Measurements from ENCODE around the gene MAGOHB. TPM values are rescaled to one million over a fixed set of nuclear protein-coding genes. Genes with fewer than 3 reads are reported as not detected.

MAGOHB gene
- total and polyA plus RNA-seq, 2 of the 4 experiments (the other 2 are of a cell fraction): 6.3 to 20.3 TPM

GRCh38 chr12:10636611-10637010, 23.2 kb upstream of the MAGOHB start:
- Histone ChIP-seq H3K79me1 (ENCODE audit: low read depth in 1 of 2, low read length in 2 of 2) (no peaks in the 10 kb centered on the region), H3K14ac (replicated peaks; ENCODE audit: low read depth, low read length) (no peak overlapping the region), H2BK120ac (ENCODE audit: low read depth, low read length) (no peak overlapping the region), H2BK5ac (ENCODE audit: low read depth, low read length, poor library complexity, severe bottlenecking) (no peak overlapping the region), H4K91ac (ENCODE audit: insufficient read depth, low read depth, low read length) (no peak overlapping the region), H3K27me3 (ENCODE audit: control insufficient read depth, insufficient read depth, low read length) (no peaks in the 10 kb centered on the region), H2AK5ac (ENCODE audit: low read depth, low read length) (no peak overlapping the region; the same call in 1 of the 2 replicates), H2BK15ac (ENCODE audit: low read depth, low read length) (peak overlapping the region; percentile 43; the same call in 1 of the 3 replicates), H3K56ac (ENCODE audit: extremely low read depth, insufficient read depth, low read length) (no peak overlapping the region), H3K9me1 (ENCODE audit: insufficient read depth, low read length) (peaks cover 3% of the 10 kb centered on the region; the same call in 1 of the 2 replicates), H3K9me3 (ENCODE audit: control insufficient read depth, insufficient read depth, low read length) (no peaks in the 10 kb centered on the region), H2AFZ (replicated peaks; ENCODE audit: low read length, poor library complexity) (no peak overlapping the region), H3K23ac (ENCODE audit: low read depth, low read length) (no peak overlapping the region), H4K8ac (ENCODE audit: low read depth in 2 of 2, low read length in 2 of 2) (no peak overlapping the region), H3K4me2 (ENCODE audit: low read depth, low read length) (no peak overlapping the region), H3K18ac (ENCODE audit: low read depth, low read length) (peak overlapping the region; percentile 35; the same call in 1 of the 2 replicates), H3K4me3 (ENCODE audit: insufficient read depth, low read depth, low read length) (no peak overlapping the region), H3K4ac (ENCODE audit: low read depth, low read length) (0 out of 2 replicates have a peak overlapping the region, but pooled peaks have one; percentile 17), H3K27ac (ENCODE audit: insufficient read depth, low read length) (no peak overlapping the region), H2BK20ac (ENCODE audit: low read depth, low read length) (peak overlapping the region; percentile 57; the same call in 1 of the 2 replicates), H3K36me3 (ENCODE audit: control insufficient read depth, insufficient read depth, low read length) (no peaks in the 10 kb centered on the region), H4K5ac (ENCODE audit: low read depth, low read length) (no peak overlapping the region; the same call in 1 of the 2 replicates), H2AK9ac (replicated peaks; ENCODE audit: low read depth, low read length, poor library complexity) (no peak overlapping the region), H4K20me1 (ENCODE audit: insufficient read depth, low read length) (no peaks in the 10 kb centered on the region), H3K9ac (ENCODE audit: low read depth, low read length) (no peak overlapping the region), H3K4me1 (ENCODE audit: control insufficient read depth, insufficient read depth, low read length) (peaks cover 11% of the 10 kb centered on the region; the same call in 1 of the 2 replicates)
- POLR2A ChIA-PET (ENCODE audit: unreplicated experiment): no interaction called here
- no TSS peak for BruUV-seq (replicated peaks)
- dilution Hi-C loops (cut with HindIII; ENCODE audit: low sequenced_read_pairs, unreplicated experiment): no loop called here
- DNase-seq (no peak), ATAC-seq (ENCODE audit: low read depth) (no peak)
- CTCF ChIA-PET: no interaction called here
- intact Hi-C loops (cut with micrococcal nuclease): no loop called here
- in situ Hi-C loops (cut with MboI; ENCODE audit: low sequenced_read_pairs): no loop called here
- WGBS, 2 experiments (ENCODE audit: extremely low coverage in 2 of 2, insufficient read length in 1 of 2): 100% methylated on average over 1 of the region's 6 CpGs; no CpG with 5 or more reads in 1 of the 2 experiments
- TF ChIP-seq RAD21 (IDR thresholded peaks at IDR 0.05; ENCODE audit: low read length) (no peak), BHLHE40 (IDR thresholded peaks at IDR 0.05; ENCODE audit: low read depth, low read length) (no peak), SMC3 (IDR thresholded peaks at IDR 0.05; ENCODE audit: low read depth, low read length) (no peak), USF2 (IDR thresholded peaks at IDR 0.05; ENCODE audit: low read depth, low read length) (no peak), MAFK (IDR thresholded peaks at IDR 0.05; ENCODE audit: low read depth, low read length) (no peak), CTCF (conservative IDR thresholded peaks at IDR 0.05; ENCODE audit: low read depth, low read length) (no peak), FOS (IDR thresholded peaks at IDR 0.05; ENCODE audit: low read depth, low read length) (no peak), CHD1 (IDR thresholded peaks at IDR 0.05; ENCODE audit: low read depth, low read length) (no peak), ELK1 (IDR thresholded peaks at IDR 0.05; ENCODE audit: borderline replicate concordance, low read depth, low read length) (no peak)
